ENCODE measurements around the gene CLCA1. TPM values are rescaled to one million over a fixed set of nuclear protein-coding genes. Genes with fewer than 3 reads are reported as not detected.

Gene CLCA1
- total and polyA plus RNA-seq, 2 experiments from 2014 or later = not detected

GRCh38 chr1:86448670-86449069 is 20.1 kb upstream of the CLCA1 start (continued):
- no peak for TF ChIP-seq REST (IDR thresholded peaks at IDR 0.05; ENCODE audit: unreplicated experiment)

GRCh38 chr1:86449103-86449502 is 19.6 kb upstream of the CLCA1 start:
- peaks cover 2% of the 10 kb centered on the region for H3K27me3 Mint-ChIP-seq (ENCODE audit: insufficient read depth, low read depth, poor library complexity)
- H2AFZ ChIP-seq = no peak overlapping the region
- no peaks in the 10 kb centered on the region for H3K9me3 Mint-ChIP-seq
- no peak for TF ChIP-seq JUNB (IDR thresholded peaks at IDR 0.05; ENCODE audit: unreplicated experiment)
- no peak for TF ChIP-seq CTCF (conservative IDR thresholded peaks at IDR 0.05; ENCODE audit: low read depth in 2 of 2)
- TF ChIP-seq, protein P1, sequence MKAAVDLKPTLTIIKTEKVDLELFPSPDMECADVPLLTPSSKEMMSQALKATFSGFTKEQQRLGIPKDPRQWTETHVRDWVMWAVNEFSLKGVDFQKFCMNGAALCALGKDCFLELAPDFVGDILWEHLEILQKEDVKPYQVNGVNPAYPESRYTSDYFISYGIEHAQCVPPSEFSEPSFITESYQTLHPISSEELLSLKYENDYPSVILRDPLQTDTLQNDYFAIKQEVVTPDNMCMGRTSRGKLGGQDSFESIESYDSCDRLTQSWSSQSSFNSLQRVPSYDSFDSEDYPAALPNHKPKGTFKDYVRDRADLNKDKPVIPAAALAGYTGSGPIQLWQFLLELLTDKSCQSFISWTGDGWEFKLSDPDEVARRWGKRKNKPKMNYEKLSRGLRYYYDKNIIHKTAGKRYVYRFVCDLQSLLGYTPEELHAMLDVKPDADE (IDR thresholded peaks at IDR 0.05) = no peak
- TF ChIP-seq NANOG (IDR thresholded peaks at IDR 0.05; ENCODE audit: borderline replicate concordance) = no peak
- TF ChIP-seq EZH2phosphoT487 (IDR thresholded peaks at IDR 0.05; ENCODE audit: unreplicated experiment) = no peak
- TF ChIP-seq POLR2AphosphoS5 (IDR thresholded peaks at IDR 0.05; ENCODE audit: low read depth) = no peak
- TF ChIP-seq, protein P2, sequence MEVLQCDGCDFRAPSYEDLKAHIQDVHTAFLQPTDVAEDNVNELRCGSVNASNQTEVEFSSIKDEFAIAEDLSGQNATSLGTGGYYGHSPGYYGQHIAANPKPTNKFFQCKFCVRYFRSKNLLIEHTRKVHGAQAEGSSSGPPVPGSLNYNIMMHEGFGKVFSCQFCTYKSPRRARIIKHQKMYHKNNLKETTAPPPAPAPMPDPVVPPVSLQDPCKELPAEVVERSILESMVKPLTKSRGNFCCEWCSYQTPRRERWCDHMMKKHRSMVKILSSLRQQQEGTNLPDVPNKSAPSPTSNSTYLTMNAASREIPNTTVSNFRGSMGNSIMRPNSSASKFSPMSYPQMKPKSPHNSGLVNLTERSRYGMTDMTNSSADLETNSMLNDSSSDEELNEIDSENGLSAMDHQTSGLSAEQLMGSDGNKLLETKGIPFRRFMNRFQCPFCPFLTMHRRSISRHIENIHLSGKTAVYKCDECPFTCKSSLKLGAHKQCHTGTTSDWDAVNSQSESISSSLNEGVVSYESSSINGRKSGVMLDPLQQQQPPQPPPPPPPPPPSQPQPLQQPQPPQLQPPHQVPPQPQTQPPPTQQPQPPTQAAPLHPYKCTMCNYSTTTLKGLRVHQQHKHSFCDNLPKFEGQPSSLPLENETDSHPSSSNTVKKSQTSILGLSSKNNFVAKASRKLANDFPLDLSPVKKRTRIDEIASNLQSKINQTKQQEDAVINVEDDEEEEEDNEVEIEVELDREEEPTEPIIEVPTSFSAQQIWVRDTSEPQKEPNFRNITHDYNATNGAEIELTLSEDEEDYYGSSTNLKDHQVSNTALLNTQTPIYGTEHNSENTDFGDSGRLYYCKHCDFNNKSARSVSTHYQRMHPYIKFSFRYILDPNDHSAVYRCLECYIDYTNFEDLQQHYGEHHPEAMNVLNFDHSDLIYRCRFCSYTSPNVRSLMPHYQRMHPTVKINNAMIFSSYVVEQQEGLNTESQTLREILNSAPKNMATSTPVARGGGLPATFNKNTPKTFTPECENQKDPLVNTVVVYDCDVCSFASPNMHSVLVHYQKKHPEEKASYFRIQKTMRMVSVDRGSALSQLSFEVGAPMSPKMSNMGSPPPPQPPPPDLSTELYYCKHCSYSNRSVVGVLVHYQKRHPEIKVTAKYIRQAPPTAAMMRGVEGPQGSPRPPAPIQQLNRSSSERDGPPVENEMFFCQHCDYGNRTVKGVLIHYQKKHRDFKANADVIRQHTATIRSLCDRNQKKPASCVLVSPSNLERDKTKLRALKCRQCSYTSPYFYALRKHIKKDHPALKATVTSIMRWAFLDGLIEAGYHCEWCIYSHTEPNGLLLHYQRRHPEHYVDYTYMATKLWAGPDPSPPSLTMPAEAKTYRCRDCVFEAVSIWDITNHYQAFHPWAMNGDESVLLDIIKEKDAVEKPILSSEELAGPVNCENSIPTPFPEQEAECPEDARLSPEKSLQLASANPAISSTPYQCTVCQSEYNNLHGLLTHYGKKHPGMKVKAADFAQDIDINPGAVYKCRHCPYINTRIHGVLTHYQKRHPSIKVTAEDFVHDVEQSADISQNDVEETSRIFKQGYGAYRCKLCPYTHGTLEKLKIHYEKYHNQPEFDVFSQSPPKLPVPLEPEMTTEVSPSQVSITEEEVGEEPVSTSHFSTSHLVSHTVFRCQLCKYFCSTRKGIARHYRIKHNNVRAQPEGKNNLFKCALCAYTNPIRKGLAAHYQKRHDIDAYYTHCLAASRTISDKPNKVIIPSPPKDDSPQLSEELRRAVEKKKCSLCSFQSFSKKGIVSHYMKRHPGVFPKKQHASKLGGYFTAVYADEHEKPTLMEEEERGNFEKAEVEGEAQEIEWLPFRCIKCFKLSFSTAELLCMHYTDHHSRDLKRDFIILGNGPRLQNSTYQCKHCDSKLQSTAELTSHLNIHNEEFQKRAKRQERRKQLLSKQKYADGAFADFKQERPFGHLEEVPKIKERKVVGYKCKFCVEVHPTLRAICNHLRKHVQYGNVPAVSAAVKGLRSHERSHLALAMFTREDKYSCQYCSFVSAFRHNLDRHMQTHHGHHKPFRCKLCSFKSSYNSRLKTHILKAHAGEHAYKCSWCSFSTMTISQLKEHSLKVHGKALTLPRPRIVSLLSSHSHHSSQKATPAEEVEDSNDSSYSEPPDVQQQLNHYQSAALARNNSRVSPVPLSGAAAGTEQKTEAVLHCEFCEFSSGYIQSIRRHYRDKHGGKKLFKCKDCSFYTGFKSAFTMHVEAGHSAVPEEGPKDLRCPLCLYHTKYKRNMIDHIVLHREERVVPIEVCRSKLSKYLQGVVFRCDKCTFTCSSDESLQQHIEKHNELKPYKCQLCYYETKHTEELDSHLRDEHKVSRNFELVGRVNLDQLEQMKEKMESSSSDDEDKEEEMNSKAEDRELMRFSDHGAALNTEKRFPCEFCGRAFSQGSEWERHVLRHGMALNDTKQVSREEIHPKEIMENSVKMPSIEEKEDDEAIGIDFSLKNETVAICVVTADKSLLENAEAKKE (CRISPR knock-in tag; IDR thresholded peaks at IDR 0.05) = no peak
- TF ChIP-seq STAT1 (IDR thresholded peaks at IDR 0.05; ENCODE audit: unreplicated experiment) = no peak
- no peak for TF ChIP-seq CREB1 (CRISPR knock-in tag; IDR thresholded peaks at IDR 0.05; ENCODE audit: low read depth)
- TF ChIP-seq ZNF114 (CRISPR knock-in tag; IDR thresholded peaks at IDR 0.05) = no peak
- TF ChIP-seq EZH2 (IDR thresholded peaks at IDR 0.05; ENCODE audit: low read depth, unreplicated experiment) = no peak
- no peak for TF ChIP-seq ZNF331 (CRISPR knock-in tag; IDR thresholded peaks at IDR 0.05; ENCODE audit: low read depth)

More at GRCh38 chr1:86449103-86449502, 19.6 kb upstream of the CLCA1 start:
- Histone ChIP-seq H4K20me1 (replicated peaks; ENCODE audit: insufficient read depth) (no peaks in the 10 kb centered on the region), H3K9me2 (ENCODE audit: insufficient read depth) (no peaks in the 10 kb centered on the region), H3K4me3 (no peak overlapping the region), H3F3A (replicated peaks; ENCODE audit: low read depth) (no peaks in the 10 kb centered on the region), H3K4me1 (ENCODE audit: insufficient read depth) (peaks cover 5% of the 10 kb centered on the region; the same call in 1 of the 2 replicates), H3K79me2 (replicated peaks; ENCODE audit: insufficient read depth) (no peaks in the 10 kb centered on the region), H3K27me3 (ENCODE audit: insufficient read depth) (no peaks in the 10 kb centered on the region), H3K4me2 (no peak overlapping the region), H3K27ac (ENCODE audit: low read depth) (no peak overlapping the region), H3K36me3 (ENCODE audit: insufficient read depth) (no peaks in the 10 kb centered on the region)
- Mint-ChIP-seq H3K27ac (no peak overlapping the region), H3K4me1 (peaks cover 9% of the 10 kb centered on the region; the same call in 2 of the 3 replicates), H3K36me3 (ENCODE audit: low read depth) (no peaks in the 10 kb centered on the region), H3K4me3 (no peak overlapping the region)
- DNase-seq (ENCODE audit: low spot score) = no peak
- no peak for ATAC-seq
